Measurements from ENCODE around the gene EIF4H. TPM values are rescaled to one million over a fixed set of nuclear protein-coding genes. Genes with fewer than 3 reads are reported as not detected.
"Not testable (repeated sequence)": the region's sequence is repeated elsewhere in the genome, so short reads cannot be mapped to it uniquely, and the experiment has no call there.

The EIF4H gene
- total and polyA plus RNA-seq, 12 donors: 76.2 to 239 (median 191) TPM

GRCh38 chr7:74193054-74193453, 18.9 kb downstream of the EIF4H start:
- no peaks in the 10 kb centered on the region for H3K27me3 ChIP-seq
- no peak for DNase-seq
- H3K4me1 ChIP-seq: peaks cover 0 to 16% (median 8%) of the 10 kb centered on the region in 9 donors
- TF ChIP-seq CTCF (IDR thresholded peaks at IDR 0.05): no peak
- 81 to 84% methylated on average over 8 of the region's 8 CpGs for WGBS, 2 donors
- ATAC-seq: no peak
- no peaks in the 10 kb centered on the region for H3K9me3 ChIP-seq
- H3K4me3 ChIP-seq: no peak overlapping the region
- H3K36me3 ChIP-seq: peaks cover 7 to 97% (median 67%) of the 10 kb centered on the region in 9 donors
- intact Hi-C loops (cut with DNase I): no loop called here
- H3K27ac ChIP-seq: no peak overlapping the region

DNA sequence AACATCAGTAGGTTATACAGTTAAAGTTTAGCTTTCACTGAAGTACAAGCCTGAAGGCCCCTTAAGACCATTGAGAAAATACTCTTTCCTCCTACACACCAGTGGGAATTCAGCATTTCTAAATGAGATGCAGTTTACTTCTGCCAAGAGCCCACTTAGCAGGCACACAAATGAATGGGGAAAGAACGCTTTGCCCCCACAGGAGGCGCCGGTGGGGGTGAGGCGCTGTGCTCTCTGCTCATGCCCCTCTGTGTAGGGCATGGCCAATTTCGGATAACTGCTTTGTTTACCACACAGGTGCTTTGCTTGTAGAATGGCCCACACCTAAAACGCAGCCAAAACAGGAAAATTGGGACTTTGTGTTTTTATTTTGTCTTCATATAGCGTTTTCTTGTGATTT, 19.8 kb downstream of the EIF4H start:
- no peak for TF ChIP-seq CTCF (IDR thresholded peaks at IDR 0.05)
- peaks cover 0 to 8% (median 0%) of the 10 kb centered on the region in 9 donors for H3K4me1 ChIP-seq
- no peak for DNase-seq
- H3K4me3 ChIP-seq: no peak overlapping the region
- intact Hi-C loops (cut with DNase I): no loop called here
- peaks cover 7 to 97% (median 62%) of the 10 kb centered on the region in 9 donors for H3K36me3 ChIP-seq
- H3K9me3 ChIP-seq: no peaks in the 10 kb centered on the region
- ATAC-seq: no peak
- H3K27me3 ChIP-seq: no peaks in the 10 kb centered on the region
- 93 to 96% methylated on average over 7 of the region's 7 CpGs for WGBS, 2 donors
- H3K27ac ChIP-seq: no peak overlapping the region

- Histone ChIP-seq H3K4me3 (no peak overlapping the region), H3K9me3 (no peaks in the 10 kb centered on the region), H3K27ac (no peak overlapping the region), H3K27me3 (no peaks in the 10 kb centered on the region), H3K4me1 (peaks cover 0 to under 1% (median 0%) of the 10 kb centered on the region in 9 donors), H3K36me3 (peaks cover 6 to 90% (median 56%) of the 10 kb centered on the region in 9 donors)
- ATAC-seq (no peak), DNase-seq (no peak)
- 91 to 93% methylated on average over 14 of the region's 14 CpGs for WGBS, 2 donors
- intact Hi-C loops (cut with DNase I): no loop called here
- TF ChIP-seq CTCF (IDR thresholded peaks at IDR 0.05): no peak
Observed at GRCh38 chr7:74194686-74195085, 20.5 kb downstream of the EIF4H start.

GRCh38 chr7:74195139-74195860, 21.1 kb downstream of the EIF4H start:
- H3K27ac ChIP-seq; H3K27me3 ChIP-seq; H3K9me3 ChIP-seq; DNase-seq; H3K4me3 ChIP-seq; H3K4me1 ChIP-seq; intact Hi-C loops (cut with DNase I): not testable (repeated sequence)
- ATAC-seq: peak in 5 of 8 donors; percentile 13 to 34 (median 23)
- H3K36me3 ChIP-seq: peaks cover 0 to 84% (median 50%) of the 10 kb centered on the region in 9 donors
- 69 to 77% methylated on average over 15 to 20 of the region's 23 CpGs for WGBS, 2 donors

- H3K9me3 ChIP-seq; DNase-seq; H3K4me1 ChIP-seq; H3K4me3 ChIP-seq; intact Hi-C loops (cut with DNase I); H3K27ac ChIP-seq; H3K27me3 ChIP-seq: not testable (repeated sequence)
- 64 to 69% methylated on average over 16 of the region's 19 CpGs for WGBS, 2 donors
- H3K36me3 ChIP-seq: peaks cover 0 to 76% (median 42%) of the 10 kb centered on the region in 9 donors
- ATAC-seq: peak in 5 of 8 donors; percentile 15 to 33 (median 27)
Observed at GRCh38 chr7:74195968-74196654, 22.0 kb downstream of the EIF4H start.
